Natural killer cell (primary cell): Measurements from ENCODE around the gene KIAA1671. TPM values are rescaled to one million over a fixed set of nuclear protein-coding genes. Genes with fewer than 3 reads are reported as not detected.

Source experiments
- ATAC-seq, 3 donors: fragments of 150-1000 bp in 2 of 3; fragments of 200-7000 bp in 1 of 3; cut with Tn5 transposase; 1 replicate in 1 of 3; 2 replicates in 2 of 3; pipeline ENCODE4 v1.10.0; 2021; ENCODE audit warnings: mild to moderate bottlenecking in 2 of 3, moderate library complexity in 2 of 3
- DNase-seq, 2 donors: peaks; one replicate each; pipeline versions ENCODE4 v3.0.0 to v3.0.0-alpha.2; 2013 to 2021; ENCODE audit warnings: mixed read lengths in 1 of 2
- H3K27ac ChIP-seq: one replicate; pipeline ENCODE4 v1.5.1; 2013; ENCODE audit warnings: mild to moderate bottlenecking, low read length
- H3K27me3 ChIP-seq: one replicate; pipeline ENCODE4 v1.6.1; 2013; ENCODE audit warnings: low read length; ENCODE audit not compliant: control insufficient read depth, insufficient read depth
- H3K36me3 ChIP-seq: one replicate; pipeline ENCODE4 v1.6.1; 2013; ENCODE audit warnings: low read length; ENCODE audit not compliant: control insufficient read depth, insufficient read depth
- H3K4me1 ChIP-seq: one replicate; pipeline ENCODE4 v1.6.1; 2013; ENCODE audit warnings: low read length; ENCODE audit not compliant: control insufficient read depth, insufficient read depth
- H3K4me3 ChIP-seq: one replicate; pipeline ENCODE4 v1.5.1; 2013; ENCODE audit warnings: low read length
- H3K9me3 ChIP-seq: one replicate; pipeline ENCODE4 v1.6.1; 2013; ENCODE audit warnings: low read length; ENCODE audit not compliant: control insufficient read depth, insufficient read depth
- H3K27ac Mint-ChIP-seq, 2 donors: one replicate each; pipeline ENCODE4 v1.8.0; 2022; ENCODE audit warnings: mild to moderate bottlenecking in 2 of 2, mixed read lengths in 2 of 2, moderate library complexity in 1 of 2
- H3K27me3 Mint-ChIP-seq, 2 donors: one replicate each; pipeline ENCODE4 v1.8.0; 2022; ENCODE audit warnings: low read depth in 2 of 2, mixed read lengths in 2 of 2
- H3K36me3 Mint-ChIP-seq: one replicate; pipeline ENCODE4 v1.8.0; 2022; ENCODE audit warnings: mixed read lengths
- H3K4me1 Mint-ChIP-seq, 2 donors: one replicate each; pipeline ENCODE4 v1.8.0; 2022; ENCODE audit warnings: mixed read lengths in 2 of 2
- H3K4me3 Mint-ChIP-seq: one replicate; pipeline ENCODE4 v1.8.0; 2022; ENCODE audit warnings: mild to moderate bottlenecking, moderate library complexity, mixed read lengths
- H3K9me3 Mint-ChIP-seq, 2 donors: one replicate each; pipeline ENCODE4 v1.8.0; 2022; ENCODE audit warnings: mixed read lengths in 2 of 2
- CTCF ChIP-seq: fragments of 200-600 bp; IDR thresholded peaks from one replicate; pipeline ENCODE4 v1.8.0; 2022; ENCODE audit warnings: antibody characterized with exemption
- WGBS: methylation state at CpG from one replicate; pipeline ENCODE4 v1.1.7; 2013; ENCODE audit warnings: missing lambda C conversion rate; ENCODE audit not compliant: insufficient coverage; 5-methylcytosine and 5-hydroxymethylcytosine counted together
- intact Hi-C: fragments of 100-400 bp; cut with micrococcal nuclease; formaldehyde crosslinking; loops from one replicate; pipeline ENCODE4 v1.14.2; 2022
- total RNA-seq, 4 donors: library from RNA; stranded (reverse); fragments of 120-200 nt in 1 of 4; gene quantifications; one replicate each; pipeline versions ENCODE4 v1.2.3 to v1.2.4, GENCODE V29; 2013 to 2022

The KIAA1671 gene
- total RNA-seq, 3 donors from 2014 or later (not counting 1 experiment from before 2014, with no cell fraction given), result 3.6 to 24.0 (median 7.3) TPM

DNA sequence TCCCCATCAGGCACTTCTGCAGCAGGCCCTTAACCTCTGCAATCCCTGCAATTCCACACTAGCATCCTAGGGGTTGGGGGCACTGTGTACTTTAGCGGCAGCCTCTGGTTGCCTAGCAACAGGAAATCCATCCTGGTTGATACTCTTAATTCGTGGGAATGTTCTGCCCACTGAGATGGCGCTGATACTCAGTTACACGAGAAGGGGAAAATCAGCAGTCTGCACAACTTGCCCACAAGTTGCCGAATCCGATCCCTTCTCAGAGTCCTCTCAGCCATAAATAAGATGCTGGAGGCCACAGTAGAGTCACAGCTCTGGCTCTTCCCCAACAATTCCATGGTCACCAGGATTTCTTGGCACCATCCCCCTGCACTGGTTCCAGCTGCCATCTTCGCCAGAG is 189.6 kb downstream of the KIAA1671 start:
- H3K27ac Mint-ChIP-seq, result no peak overlapping the region
- H3K27me3 ChIP-seq, result no peaks in the 10 kb centered on the region
- 91% methylated on average over 7 of the region's 7 CpGs for WGBS

DNA sequence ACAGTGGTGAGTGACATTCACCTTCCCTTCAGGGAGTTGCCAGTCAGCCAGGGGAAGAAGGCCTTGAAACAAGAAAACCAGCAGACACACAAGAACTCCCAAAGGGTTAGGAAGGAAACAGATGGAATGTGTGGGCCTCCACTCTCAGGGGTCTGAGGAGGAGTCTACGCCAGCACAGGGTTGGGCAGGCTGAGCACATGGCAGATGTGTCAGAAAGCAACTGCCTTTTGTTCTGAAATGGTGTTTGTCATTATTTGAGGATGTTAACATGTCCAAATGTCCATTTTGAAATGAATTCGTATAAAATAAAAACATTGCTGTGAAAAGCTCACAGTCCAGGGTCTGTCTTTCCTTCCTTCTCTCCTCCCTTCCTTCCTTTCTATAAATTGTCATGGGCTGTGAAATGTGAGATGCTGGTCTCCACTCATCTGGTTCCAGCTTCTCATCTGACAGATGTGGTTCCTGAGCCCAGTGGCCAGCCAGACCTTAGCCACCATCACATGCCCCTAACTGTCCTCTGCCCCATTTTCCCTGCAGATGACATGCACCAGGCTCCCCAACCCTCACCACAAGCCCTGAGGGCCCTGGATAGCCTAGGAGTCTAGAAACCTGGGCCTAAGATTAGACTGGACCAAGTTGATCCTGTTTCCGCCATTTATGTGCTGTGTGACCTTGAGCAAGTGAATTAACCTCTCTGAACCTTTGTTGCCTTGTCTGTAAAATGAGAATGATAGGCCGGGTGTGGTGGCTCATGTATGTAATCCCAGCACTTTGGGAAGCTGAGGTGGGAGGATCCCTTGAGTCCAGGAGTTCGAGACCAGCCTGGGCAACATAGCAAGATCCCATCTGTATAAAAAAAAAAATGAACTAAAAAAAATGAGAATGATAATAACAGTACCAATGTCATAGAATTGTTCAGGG is 190.9 kb downstream of the KIAA1671 start:
- no peaks in the 10 kb centered on the region for H3K27me3 ChIP-seq
- H3K27ac ChIP-seq, result no peak overlapping the region
- no peaks in the 10 kb centered on the region for H3K4me1 ChIP-seq
- Mint-ChIP-seq H3K27ac (no peak overlapping the region), H3K4me3 (no peak overlapping the region), H3K36me3 (no peaks in the 10 kb centered on the region), H3K4me1 (no peaks in the 10 kb centered on the region), H3K27me3 (no peaks in the 10 kb centered on the region), H3K9me3 (no peaks in the 10 kb centered on the region)
- no peak for TF ChIP-seq CTCF
- intact Hi-C loops, result no loop called here
- ATAC-seq (no peak), DNase-seq (no peak)
- H3K36me3 ChIP-seq, result no peaks in the 10 kb centered on the region
- H3K4me3 ChIP-seq, result no peak overlapping the region
- WGBS, result 66% methylated on average over 5 of the region's 5 CpGs
- H3K9me3 ChIP-seq, result no peaks in the 10 kb centered on the region

More for the DNA sequence above, 189.6 kb downstream of the KIAA1671 start:
- Mint-ChIP-seq H3K4me1 (no peaks in the 10 kb centered on the region), H3K36me3 (no peaks in the 10 kb centered on the region), H3K9me3 (no peaks in the 10 kb centered on the region), H3K4me3 (no peak overlapping the region), H3K27me3 (no peaks in the 10 kb centered on the region)
- H3K36me3 ChIP-seq, result no peaks in the 10 kb centered on the region
- DNase-seq (no peak), ATAC-seq (no peak)
- TF ChIP-seq CTCF, result no peak
- no peak overlapping the region for H3K27ac ChIP-seq
- no peaks in the 10 kb centered on the region for H3K9me3 ChIP-seq
- H3K4me3 ChIP-seq, result no peak overlapping the region
- no peaks in the 10 kb centered on the region for H3K4me1 ChIP-seq
- intact Hi-C loops, result no loop called here

- Histone ChIP-seq H3K4me1 (no peaks in the 10 kb centered on the region), H3K4me3 (no peak overlapping the region), H3K27me3 (no peaks in the 10 kb centered on the region), H3K27ac (no peak overlapping the region), H3K9me3 (no peaks in the 10 kb centered on the region), H3K36me3 (no peaks in the 10 kb centered on the region)
- no peak for TF ChIP-seq CTCF
- intact Hi-C loops, result no loop called here
- Mint-ChIP-seq H3K4me1 (no peaks in the 10 kb centered on the region), H3K27me3 (no peaks in the 10 kb centered on the region), H3K9me3 (no peaks in the 10 kb centered on the region), H3K36me3 (no peaks in the 10 kb centered on the region), H3K4me3 (no peak overlapping the region), H3K27ac (no peak overlapping the region)
- WGBS, result 100% methylated on average over 1 of the region's 2 CpGs
- ATAC-seq (no peak), DNase-seq (no peak)
Measured at GRCh38 chr22:25144522-25144921, 192.0 kb downstream of the KIAA1671 start.
